ENCODE measurements around the gene ZNF446.
"Not testable (repeated sequence)": the region's sequence is repeated elsewhere in the genome, so short reads cannot be mapped to it uniquely, and the experiment has no call there.

Gene ZNF446

GRCh38 chr19:58507602-58508223, 31.6 kb downstream of the ZNF446 start:
- not testable (repeated sequence) for DNase-seq

GRCh38 chr19:58509731-58510083, 33.6 kb downstream of the ZNF446 start:
- DNase-seq = no peak

- DNase-seq = no peak
Observed at GRCh38 chr19:58510084-58510862, 34.1 kb downstream of the ZNF446 start.

GRCh38 chr19:58511353-58512208, 35.4 kb downstream of the ZNF446 start, which contains the start of gene SLC27A5:
SLC27A5 (minus strand) TSS chr19:58511992; CDS start chr19:58511955, 37 bp downstream.
- DNase-seq = no peak

- DNase-seq = no peak
Observed at GRCh38 chr19:58513213-58513693, 37.1 kb downstream of the ZNF446 start.

GRCh38 chr19:58513694-58514563, 37.8 kb downstream of the ZNF446 start:
- DNase-seq = peak; percentile 95

- no peak for DNase-seq
Observed at GRCh38 chr19:58514564-58515022, 38.4 kb downstream of the ZNF446 start.

- no peak for DNase-seq
Observed at GRCh38 chr19:58515259-58515658, 39.1 kb downstream of the ZNF446 start.

- DNase-seq = no peak
Observed at GRCh38 chr19:58516246-58516836, 40.2 kb downstream of the ZNF446 start.

GRCh38 chr19:58516964-58517833, 41.0 kb downstream of the ZNF446 start:
- DNase-seq = no peak

GRCh38 chr19:58518256-58519086, 42.3 kb downstream of the ZNF446 start:
- no peak for DNase-seq

GRCh38 chr19:58519087-58519354, 42.9 kb downstream of the ZNF446 start:
- peak; percentile 47 for DNase-seq

GRCh38 chr19:58519355-58520256, 43.5 kb downstream of the ZNF446 start, which contains the start of gene ZBTB45:
ZBTB45 (minus strand) TSS chr19:58519810; CDS start chr19:58517673, 2,137 bp downstream.
- DNase-seq = peak; percentile 95

GRCh38 chr19:58520257-58520599, 44.1 kb downstream of the ZNF446 start:
- no peak for DNase-seq

- DNase-seq = no peak
Observed at GRCh38 chr19:58521651-58522050, 45.5 kb downstream of the ZNF446 start.

GRCh38 chr19:58522709-58523108, 46.6 kb downstream of the ZNF446 start:
- no peak for DNase-seq

- DNase-seq = no peak
Observed at GRCh38 chr19:58529405-58529804, 53.3 kb downstream of the ZNF446 start.

Data from NCI-H774 (cell line).